Activated CD4-positive, CD25-positive, alpha-beta regulatory T cell treated with anti-CD3 and anti-CD28 coated beads, Interleukin-2, amount 50 U/mL, for 16 hours (primary cell): ENCODE measurements around the gene GAB2.
"Not testable (repeated sequence)": the region's sequence is repeated elsewhere in the genome, so short reads cannot be mapped to it uniquely, and the experiment has no call there.

Source experiments
- DNase-seq: peaks from one replicate; pipeline ENCODE4 v3.0.0-alpha.2; 2020; ENCODE audit warnings: low read depth, low spot score

The GAB2 gene

DNA sequence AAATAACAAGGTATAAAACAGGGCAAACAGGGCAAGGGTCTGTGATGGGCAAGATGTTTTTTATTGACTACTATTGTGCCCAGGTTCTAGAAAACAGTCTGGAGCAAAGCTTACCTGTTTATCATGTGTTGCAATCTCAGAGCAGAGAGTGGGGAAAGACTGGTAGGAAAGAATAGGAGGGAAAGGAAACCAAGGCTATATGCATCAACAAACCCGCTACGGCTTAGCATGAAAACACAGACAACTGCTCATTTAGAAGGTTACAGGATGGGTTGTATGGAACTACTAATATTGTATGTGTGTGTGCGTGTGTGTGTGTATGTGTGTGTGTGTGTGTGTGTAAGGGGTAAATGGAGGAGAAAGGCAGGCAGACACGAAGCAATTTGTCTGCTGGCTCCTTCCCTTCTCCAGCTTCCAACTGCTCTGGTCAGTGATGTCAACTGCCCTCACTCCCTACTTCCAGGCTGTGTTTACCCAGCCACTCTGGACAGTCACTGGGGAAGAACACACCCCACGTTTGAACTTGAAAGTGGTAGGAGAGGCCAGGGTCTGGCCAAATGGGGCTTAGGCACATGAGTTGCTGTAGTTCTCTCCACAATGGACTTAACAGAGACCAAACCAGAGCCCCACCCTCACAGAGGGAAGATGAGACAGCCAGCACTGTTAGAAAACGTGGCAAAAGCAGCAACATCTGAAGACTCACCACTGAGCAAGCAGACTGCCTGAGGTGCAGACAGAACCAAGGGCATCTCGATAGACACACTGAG, 47.0 kb downstream of the GAB2 start:
- DNase-seq = no peak

DNA sequence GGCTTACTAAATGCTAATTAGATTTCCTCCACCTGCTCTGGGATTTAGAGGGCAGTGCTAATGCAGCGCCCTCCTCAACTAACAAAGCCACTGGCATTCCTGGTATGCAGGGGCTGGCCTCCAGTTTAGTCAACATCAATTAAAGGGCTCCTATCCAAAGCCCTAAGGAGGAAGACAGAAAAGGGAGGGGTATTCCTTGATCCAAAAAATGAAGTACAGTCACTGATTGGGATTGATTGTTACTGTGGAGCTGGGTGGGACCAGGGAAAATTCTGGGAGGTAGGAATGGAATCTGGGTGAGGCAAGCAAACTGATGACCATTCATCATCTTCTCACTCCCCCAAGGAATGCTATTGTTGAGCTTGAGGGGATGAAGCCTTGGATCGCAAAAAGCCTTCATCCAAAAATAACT, 52.2 kb downstream of the GAB2 start:
- no peak for DNase-seq

- no peak for DNase-seq
Measured at GRCh38 chr11:78364128-78364751, 53.4 kb downstream of the GAB2 start.

DNA sequence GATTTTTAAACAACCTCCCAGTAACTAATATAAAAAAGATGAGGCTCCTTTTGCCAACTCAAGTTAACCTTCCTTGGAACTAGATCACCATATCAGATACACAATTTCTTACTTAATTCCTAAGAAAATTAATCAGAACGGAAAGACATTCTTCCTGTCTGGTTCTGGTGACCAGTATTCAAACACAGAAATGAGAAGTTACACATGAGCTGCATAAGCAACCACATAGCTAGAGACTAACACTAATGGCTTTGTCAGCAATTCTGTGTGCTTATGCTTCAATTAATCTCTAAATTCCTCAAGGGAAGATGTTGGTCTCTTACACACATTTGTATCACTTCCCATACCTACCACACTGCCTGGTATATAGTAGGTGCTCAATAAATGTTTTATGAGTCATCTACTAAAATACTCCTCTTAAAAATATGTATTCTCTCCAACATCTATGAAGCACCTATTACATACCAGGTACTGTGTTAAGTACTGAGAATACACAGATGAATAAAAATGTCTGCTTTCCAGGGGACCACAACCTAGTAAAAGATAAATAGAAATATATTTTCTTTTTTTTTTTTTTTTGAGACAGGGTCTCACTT, 54.5 kb downstream of the GAB2 start:
- no peak for DNase-seq

DNA sequence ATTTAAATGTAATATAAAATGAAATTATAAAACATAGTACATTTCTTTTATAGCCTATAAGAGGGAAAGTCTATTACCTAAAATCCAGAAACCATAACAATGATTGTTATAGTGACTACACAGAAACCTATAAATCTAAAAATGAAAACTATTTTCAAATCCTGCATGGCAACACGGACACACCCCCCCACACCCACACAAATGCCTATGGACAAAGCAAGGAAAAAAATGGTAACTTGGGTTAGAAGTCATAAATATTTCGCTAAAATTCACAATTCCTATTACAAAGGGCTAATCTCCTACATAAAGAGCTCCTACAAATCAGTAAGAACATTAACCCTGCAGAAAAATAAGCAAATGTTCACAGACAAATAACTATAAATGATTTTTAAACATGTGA, 56.4 kb downstream of the GAB2 start:
- DNase-seq = no peak

DNA sequence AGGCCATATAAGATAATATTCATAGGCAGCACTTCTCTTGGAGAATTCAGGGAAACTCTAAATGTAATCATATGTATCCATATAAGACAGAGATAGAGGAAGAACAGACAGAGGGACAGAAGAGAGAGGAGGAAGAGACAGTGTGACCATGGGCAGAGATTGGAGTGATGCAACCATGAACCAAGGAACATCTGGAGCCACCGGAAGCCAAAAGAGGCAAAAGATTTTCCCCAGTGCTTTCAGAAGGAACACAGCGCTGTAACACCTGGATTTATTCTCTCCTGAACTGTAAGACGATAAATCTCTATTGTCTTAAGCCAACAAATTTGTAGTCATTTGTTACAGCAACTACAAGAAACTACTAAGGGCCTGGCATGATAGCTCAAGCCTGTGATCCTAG, 57.7 kb downstream of the GAB2 start:
- no peak for DNase-seq

GRCh38 chr11:78357924-78358323, 59.7 kb downstream of the GAB2 start:
- DNase-seq = not testable (repeated sequence)

GRCh38 chr11:78357425-78357824, 60.2 kb downstream of the GAB2 start:
- DNase-seq = not testable (repeated sequence)

DNA sequence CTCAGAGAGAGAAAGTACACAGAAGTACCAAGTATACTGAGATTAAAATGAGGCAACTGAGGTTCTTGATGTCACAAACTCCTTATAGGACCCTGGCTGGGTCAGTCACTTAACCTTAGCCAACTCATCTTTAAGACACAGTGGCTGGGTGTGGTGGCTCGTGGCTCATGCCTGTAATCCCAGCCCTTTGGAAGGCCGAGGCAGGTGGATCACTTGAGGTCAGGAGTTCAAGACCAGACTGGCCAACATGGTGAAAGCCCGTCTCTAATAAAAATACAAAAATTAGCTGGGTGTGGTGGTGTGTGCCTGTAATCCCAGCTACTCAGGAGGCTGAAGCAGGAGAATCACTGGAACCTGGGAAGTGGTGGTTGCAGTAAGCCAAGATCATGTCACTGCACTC, 61.9 kb downstream of the GAB2 start:
- not testable (repeated sequence) for DNase-seq

DNA sequence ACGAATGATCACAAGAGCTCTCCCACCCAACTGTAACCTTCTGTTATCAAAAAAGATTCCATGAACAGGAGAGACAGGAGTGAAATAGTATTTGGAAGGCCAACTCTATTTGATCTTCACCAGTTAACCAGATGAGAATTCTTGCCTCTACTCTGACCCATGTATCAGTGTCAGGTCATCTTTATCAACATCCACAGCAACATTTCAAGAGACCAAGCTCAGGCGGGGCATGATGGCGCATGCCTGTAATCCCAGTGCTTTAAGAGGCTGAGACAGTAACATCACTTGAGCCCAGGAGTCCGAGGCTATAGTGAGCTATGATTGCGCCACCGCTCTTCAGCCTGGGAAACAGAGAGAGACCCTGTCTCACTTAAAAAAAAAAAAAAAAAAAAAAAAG, 62.3 kb downstream of the GAB2 start:
- no peak for DNase-seq

GRCh38 chr11:78354408-78355308, 63.0 kb downstream of the GAB2 start:
- DNase-seq = no peak

GRCh38 chr11:78351979-78352841, 65.4 kb downstream of the GAB2 start:
- DNase-seq = no peak

- no peak for DNase-seq
Measured at GRCh38 chr11:78351193-78351592, 66.4 kb downstream of the GAB2 start.

GRCh38 chr11:78350646-78351165, 66.9 kb downstream of the GAB2 start:
- DNase-seq = no peak

GRCh38 chr11:78350091-78350645, 67.5 kb downstream of the GAB2 start:
- no peak for DNase-seq

- DNase-seq = no peak
Measured at GRCh38 chr11:78349624-78350023, 68.0 kb downstream of the GAB2 start.

GRCh38 chr11:78349114-78349513, 68.5 kb downstream of the GAB2 start:
- DNase-seq = no peak

DNA sequence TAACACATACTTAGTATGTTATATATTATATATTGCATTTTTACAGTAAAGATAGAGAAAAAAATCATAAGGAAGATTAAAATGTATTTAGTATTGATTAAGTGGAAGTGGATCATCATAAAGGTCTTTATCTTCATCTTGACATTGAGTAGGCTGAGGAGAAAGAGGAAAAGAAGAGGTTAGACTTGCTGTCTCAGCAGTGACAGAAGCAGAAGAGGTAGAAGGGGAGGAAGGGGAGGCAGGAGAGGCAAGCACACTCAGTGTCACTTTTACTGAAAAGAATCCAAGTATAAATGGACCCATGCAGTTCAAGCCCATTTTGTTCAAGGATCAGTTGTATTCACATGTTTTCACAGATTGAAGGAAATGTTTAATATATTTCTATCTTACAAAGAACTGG, 69.7 kb downstream of the GAB2 start:
- no peak for DNase-seq

DNA sequence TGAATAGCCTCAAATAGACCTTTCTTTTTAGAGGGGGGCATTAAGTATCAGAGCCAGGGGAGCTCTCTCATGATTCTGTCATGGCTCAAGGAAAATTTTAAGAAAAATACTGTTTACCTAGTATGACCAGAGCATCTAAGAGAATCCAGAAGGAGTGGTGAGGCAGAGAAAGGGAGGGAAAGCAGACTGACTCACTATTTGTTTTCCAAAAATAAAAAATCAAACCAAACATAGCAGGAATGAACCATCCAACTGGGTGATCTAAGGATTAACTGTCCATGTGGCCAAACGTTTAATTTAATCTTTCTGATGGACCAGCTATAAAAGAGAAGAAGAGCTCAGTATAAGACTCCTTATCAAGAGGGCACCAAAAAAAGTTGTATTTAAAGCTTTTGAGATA, 70.8 kb downstream of the GAB2 start:
- DNase-seq = no peak

GRCh38 chr11:78345450-78345849, 72.2 kb downstream of the GAB2 start:
- no peak for DNase-seq
